Measurements from ENCODE around the gene FBXO31. TPM values are rescaled to one million over a fixed set of nuclear protein-coding genes. Genes with fewer than 3 reads are reported as not detected.

The FBXO31 gene
- total and polyA plus RNA-seq, 2 of the 13 experiments (the other 11 are each of a cell fraction or from before 2014, with no cell fraction given), result 92.4 to 101 TPM

DNA sequence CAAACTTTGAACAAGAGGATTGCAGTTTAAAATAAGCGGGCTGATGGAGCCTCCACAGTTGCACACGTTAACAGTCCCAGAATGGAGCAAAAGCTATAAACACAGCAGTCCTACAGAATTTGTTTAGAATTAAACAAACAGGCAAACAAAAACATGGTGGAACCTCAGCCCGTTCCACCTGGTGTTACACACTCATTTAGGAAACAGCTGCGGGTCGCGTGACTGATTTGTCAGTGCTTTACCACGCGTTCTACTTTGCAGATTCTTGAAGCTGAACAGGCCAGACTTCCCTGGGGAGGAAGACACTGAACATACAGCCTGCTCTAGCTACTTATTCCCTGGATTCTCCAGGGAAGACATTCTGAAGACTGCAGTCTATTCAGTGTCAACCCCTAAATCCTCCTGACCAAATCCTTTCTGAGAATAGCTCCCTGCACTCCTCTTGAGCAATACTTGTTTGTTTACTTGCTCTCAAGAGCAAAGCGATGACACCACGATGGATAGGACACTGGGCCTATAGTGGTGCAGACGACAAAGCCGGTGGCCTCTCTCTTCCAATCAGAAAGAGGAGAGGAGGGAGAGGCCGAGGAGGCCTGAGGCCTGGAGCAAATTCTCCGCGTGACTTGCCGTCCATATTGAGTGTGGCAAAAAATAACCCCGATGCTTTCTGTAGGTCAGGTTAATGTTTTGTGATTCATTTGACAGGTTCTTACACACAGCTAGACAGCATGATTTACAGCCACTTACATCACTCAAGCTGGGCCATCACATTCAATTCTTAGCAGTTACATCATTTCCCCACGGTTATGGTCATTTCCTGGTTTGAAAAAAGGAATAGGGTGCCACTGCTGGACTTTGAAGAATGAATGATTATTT is 4.6 kb upstream of the FBXO31 start (continued):
- TF ChIP-seq, protein P1, sequence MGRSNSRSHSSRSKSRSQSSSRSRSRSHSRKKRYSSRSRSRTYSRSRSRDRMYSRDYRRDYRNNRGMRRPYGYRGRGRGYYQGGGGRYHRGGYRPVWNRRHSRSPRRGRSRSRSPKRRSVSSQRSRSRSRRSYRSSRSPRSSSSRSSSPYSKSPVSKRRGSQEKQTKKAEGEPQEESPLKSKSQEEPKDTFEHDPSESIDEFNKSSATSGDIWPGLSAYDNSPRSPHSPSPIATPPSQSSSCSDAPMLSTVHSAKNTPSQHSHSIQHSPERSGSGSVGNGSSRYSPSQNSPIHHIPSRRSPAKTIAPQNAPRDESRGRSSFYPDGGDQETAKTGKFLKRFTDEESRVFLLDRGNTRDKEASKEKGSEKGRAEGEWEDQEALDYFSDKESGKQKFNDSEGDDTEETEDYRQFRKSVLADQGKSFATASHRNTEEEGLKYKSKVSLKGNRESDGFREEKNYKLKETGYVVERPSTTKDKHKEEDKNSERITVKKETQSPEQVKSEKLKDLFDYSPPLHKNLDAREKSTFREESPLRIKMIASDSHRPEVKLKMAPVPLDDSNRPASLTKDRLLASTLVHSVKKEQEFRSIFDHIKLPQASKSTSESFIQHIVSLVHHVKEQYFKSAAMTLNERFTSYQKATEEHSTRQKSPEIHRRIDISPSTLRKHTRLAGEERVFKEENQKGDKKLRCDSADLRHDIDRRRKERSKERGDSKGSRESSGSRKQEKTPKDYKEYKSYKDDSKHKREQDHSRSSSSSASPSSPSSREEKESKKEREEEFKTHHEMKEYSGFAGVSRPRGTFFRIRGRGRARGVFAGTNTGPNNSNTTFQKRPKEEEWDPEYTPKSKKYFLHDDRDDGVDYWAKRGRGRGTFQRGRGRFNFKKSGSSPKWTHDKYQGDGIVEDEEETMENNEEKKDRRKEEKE (IDR thresholded peaks at IDR 0.05), result no peak
- no peak for TF ChIP-seq ZNF160 (CRISPR knock-in tag; IDR thresholded peaks at IDR 0.05)
- peak in 1 of 2 experiments; percentile 83; a peak in 2 of 4 replicates for TF ChIP-seq POLR2A (IDR thresholded peaks at IDR 0.05; ENCODE audit: insufficient read depth in 1 of 2, low read depth in 2 of 2, low read length in 2 of 2)
- TF ChIP-seq AHR (CRISPR knock-in tag; IDR thresholded peaks at IDR 0.05), result no peak; the same call in 1 of the 2 replicates
- TF ChIP-seq, protein P2, sequence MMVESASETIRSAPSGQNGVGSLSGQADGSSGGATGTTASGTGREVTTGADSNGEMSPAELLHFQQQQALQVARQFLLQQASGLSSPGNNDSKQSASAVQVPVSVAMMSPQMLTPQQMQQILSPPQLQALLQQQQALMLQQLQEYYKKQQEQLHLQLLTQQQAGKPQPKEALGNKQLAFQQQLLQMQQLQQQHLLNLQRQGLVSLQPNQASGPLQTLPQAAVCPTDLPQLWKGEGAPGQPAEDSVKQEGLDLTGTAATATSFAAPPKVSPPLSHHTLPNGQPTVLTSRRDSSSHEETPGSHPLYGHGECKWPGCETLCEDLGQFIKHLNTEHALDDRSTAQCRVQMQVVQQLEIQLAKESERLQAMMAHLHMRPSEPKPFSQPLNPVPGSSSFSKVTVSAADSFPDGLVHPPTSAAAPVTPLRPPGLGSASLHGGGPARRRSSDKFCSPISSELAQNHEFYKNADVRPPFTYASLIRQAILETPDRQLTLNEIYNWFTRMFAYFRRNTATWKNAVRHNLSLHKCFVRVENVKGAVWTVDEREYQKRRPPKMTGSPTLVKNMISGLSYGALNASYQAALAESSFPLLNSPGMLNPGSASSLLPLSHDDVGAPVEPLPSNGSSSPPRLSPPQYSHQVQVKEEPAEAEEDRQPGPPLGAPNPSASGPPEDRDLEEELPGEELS (CRISPR knock-in tag; IDR thresholded peaks at IDR 0.05), result peak; percentile 98
- TF ChIP-seq, protein P3, sequence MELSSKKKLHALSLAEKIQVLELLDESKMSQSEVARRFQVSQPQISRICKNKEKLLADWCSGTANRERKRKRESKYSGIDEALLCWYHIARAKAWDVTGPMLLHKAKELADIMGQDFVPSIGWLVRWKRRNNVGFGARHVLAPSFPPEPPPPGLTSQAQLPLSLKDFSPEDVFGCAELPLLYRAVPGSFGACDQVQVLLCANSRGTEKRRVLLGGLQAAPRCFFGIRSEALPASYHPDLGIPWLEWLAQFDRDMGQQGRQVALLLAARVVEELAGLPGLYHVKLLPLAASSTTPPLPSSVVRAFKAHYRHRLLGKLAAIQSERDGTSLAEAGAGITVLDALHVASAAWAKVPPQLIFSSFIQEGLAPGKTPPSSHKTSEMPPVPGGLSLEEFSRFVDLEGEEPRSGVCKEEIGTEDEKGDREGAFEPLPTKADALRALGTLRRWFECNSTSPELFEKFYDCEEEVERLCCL (CRISPR knock-in tag; IDR thresholded peaks at IDR 0.05; ENCODE audit: borderline replicate concordance), result no peak
- peak; percentile 85 for TF ChIP-seq ZNF335 (CRISPR knock-in tag; IDR thresholded peaks at IDR 0.05)
- TF ChIP-seq ZMAT3 (CRISPR knock-in tag; conservative IDR thresholded peaks at IDR 0.05), result peak; percentile 18; the same call in 1 of the 2 replicates
- peak; percentile 62; the same call in 1 of the 2 replicates for TF ChIP-seq SALL2 (CRISPR knock-in tag; IDR thresholded peaks at IDR 0.05)
- no peak for TF ChIP-seq SUZ12 (IDR thresholded peaks at IDR 0.05; ENCODE audit: low read depth, low read length)
- peak; percentile 27; the same call in 1 of the 2 replicates for TF ChIP-seq GZF1 (CRISPR knock-in tag; IDR thresholded peaks at IDR 0.05)
- TF ChIP-seq ZNF672 (CRISPR knock-in tag; IDR thresholded peaks at IDR 0.05), result no peak
- no peak; a peak in 1 of 4 replicates for TF ChIP-seq MAFK (conservative IDR thresholded peaks at IDR 0.05 in 1 of 2, IDR thresholded peaks at IDR 0.05 in 1 of 2; ENCODE audit: low read length in 2 of 2)
- no peak; the same call in none of the 2 replicates for TF ChIP-seq BORCS8-MEF2B (CRISPR knock-in tag; IDR thresholded peaks at IDR 0.05)
- TF ChIP-seq PTBP1 (IDR thresholded peaks at IDR 0.05; ENCODE audit: low read depth, low read length, poor library complexity, severe bottlenecking), result no peak
- TF ChIP-seq, protein P4, sequence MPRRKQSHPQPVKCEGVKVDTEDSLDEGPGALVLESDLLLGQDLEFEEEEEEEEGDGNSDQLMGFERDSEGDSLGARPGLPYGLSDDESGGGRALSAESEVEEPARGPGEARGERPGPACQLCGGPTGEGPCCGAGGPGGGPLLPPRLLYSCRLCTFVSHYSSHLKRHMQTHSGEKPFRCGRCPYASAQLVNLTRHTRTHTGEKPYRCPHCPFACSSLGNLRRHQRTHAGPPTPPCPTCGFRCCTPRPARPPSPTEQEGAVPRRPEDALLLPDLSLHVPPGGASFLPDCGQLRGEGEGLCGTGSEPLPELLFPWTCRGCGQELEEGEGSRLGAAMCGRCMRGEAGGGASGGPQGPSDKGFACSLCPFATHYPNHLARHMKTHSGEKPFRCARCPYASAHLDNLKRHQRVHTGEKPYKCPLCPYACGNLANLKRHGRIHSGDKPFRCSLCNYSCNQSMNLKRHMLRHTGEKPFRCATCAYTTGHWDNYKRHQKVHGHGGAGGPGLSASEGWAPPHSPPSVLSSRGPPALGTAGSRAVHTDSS (CRISPR knock-in tag; conservative IDR thresholded peaks at IDR 0.05), result no peak
- TF ChIP-seq HMG20A (CRISPR knock-in tag; IDR thresholded peaks at IDR 0.05; ENCODE audit: borderline replicate concordance), result peak; percentile 89
- TF ChIP-seq GATAD1 (CRISPR knock-in tag; IDR thresholded peaks at IDR 0.05), result peak; percentile 77
- TF ChIP-seq TCF7 (IDR thresholded peaks at IDR 0.05; ENCODE audit: low read depth), result peak; percentile 71
- TF ChIP-seq CCAR2 (optimal IDR thresholded peaks at IDR 0.05; ENCODE audit: low read depth, low read length), result no peak
- TF ChIP-seq TEAD2 (CRISPR knock-in tag; IDR thresholded peaks at IDR 0.05), result no peak
- TF ChIP-seq GABPA (IDR thresholded peaks at IDR 0.05; ENCODE audit: low read depth, low read length), result no peak
- TF ChIP-seq GABPA (CRISPR knock-in tag; IDR thresholded peaks at IDR 0.05; ENCODE audit: low read depth), result peak; percentile 87
- peak; percentile 86 for TF ChIP-seq ZNF431 (CRISPR knock-in tag; IDR thresholded peaks at IDR 0.05; ENCODE audit: borderline replicate concordance, low read depth)

Measured in HepG2 (cell line).